Activated CD8-positive, alpha-beta T cell treated with anti-CD3 and anti-CD28 coated beads, Interleukin-2, amount 10 ng/mL, durations not matched to agents 7 days and 5 days (primary cell): ENCODE measurements around the gene ZNF181. TPM values are rescaled to one million over a fixed set of nuclear protein-coding genes. Genes with fewer than 3 reads are reported as not detected.
A peak's percentile ranks its signal among the peaks of the same experiment; 100 is the strongest.
"Not testable (repeated sequence)": the region's sequence is repeated elsewhere in the genome, so short reads cannot be mapped to it uniquely, and the experiment has no call there.

ENCODE experiments used
- ATAC-seq: fragments of 150-1000 bp; cut with Tn5 transposase; one replicate; pipeline ENCODE4 v1.10.0; 2021; ENCODE audit warnings: moderate library complexity
- CTCF ChIA-PET: fragments of 350-600 bp; sonication (Branson Sonifier 250); formaldehyde crosslinking; loops from one replicate; lab custom pipeline; 2021; ENCODE audit warnings: antibody characterized with exemption; lab: Charles Lee
- POLR2A ChIA-PET: fragments of 350-600 bp; sonication (Branson Sonifier 250); formaldehyde crosslinking; loops from one replicate; lab custom pipeline; 2021; ENCODE audit warnings: antibody characterized with exemption; lab: Charles Lee
- DNase-seq: peaks from one replicate; pipeline ENCODE4 v3.0.0-alpha.2; 2020
- H3K27ac Mint-ChIP-seq: one replicate; pipeline ENCODE4 v1.8.0; 2021; ENCODE audit warnings: mild to moderate bottlenecking, mixed read lengths
- H3K27me3 Mint-ChIP-seq: one replicate; pipeline ENCODE4 v1.8.0; 2021; ENCODE audit warnings: low read depth, mixed read lengths
- H3K36me3 Mint-ChIP-seq: one replicate; pipeline ENCODE4 v1.8.0; 2021; ENCODE audit warnings: low read depth, mixed read lengths
- H3K4me1 Mint-ChIP-seq: one replicate; pipeline ENCODE4 v1.8.0; 2021; ENCODE audit warnings: low read depth, mixed read lengths
- H3K4me3 Mint-ChIP-seq: one replicate; pipeline ENCODE4 v1.8.0; 2021; ENCODE audit warnings: mild to moderate bottlenecking, mixed read lengths
- H3K9me3 Mint-ChIP-seq: one replicate; pipeline ENCODE4 v1.8.0; 2022; ENCODE audit warnings: mixed read lengths; ENCODE audit not compliant: insufficient read depth
- total RNA-seq, 2 experiments: library from RNA; stranded (reverse); gene quantifications; one replicate each; pipeline ENCODE4 v1.2.3, GENCODE V29; 2021

The ZNF181 gene
- total RNA-seq = 1 to 10 TPM; 3.8 to 4.1 TPM

- Mint-ChIP-seq H3K27me3 (no peaks in the 10 kb centered on the region), H3K4me1 (peaks cover 22% of the 10 kb centered on the region), H3K36me3 (peaks cover 22% of the 10 kb centered on the region), H3K27ac (peak within 1 kb of the TSS; percentile 87), H3K4me3 (peak within 1 kb of the TSS; percentile 78), H3K9me3 (peaks cover 4% of the 10 kb centered on the region)
- ChIA-PET POLR2A (interaction anchor here (0.5 to 1.0 kb wide), 4 partner anchors 39 to 61 kb away, joined by 3 to 4 read pairs (median 3); partner anchors contain the start of genes ZNF302 and ZNF599), CTCF (interaction anchor here (0.6 to 1.9 kb wide), 4 partner anchors 33 to 280 kb away, joined by 3 to 4 read pairs (median 3); partner anchors contain the start of gene ZNF302)
- DNase-seq (peak; percentile 90), ATAC-seq (peak; percentile 91)
These were observed at the start of gene ZNF181 for GRCh38 chr19:34733746-34734536. Gene ZNF181, plus strand, starts transcription at chr19:34734243. Its CDS starts 795 bp downstream, at chr19:34735038.

- H3K27ac Mint-ChIP-seq, POLR2A ChIA-PET, ATAC-seq, CTCF ChIA-PET, H3K27me3 Mint-ChIP-seq, DNase-seq, H3K4me3 Mint-ChIP-seq, H3K4me1 Mint-ChIP-seq: not testable (repeated sequence)
- Mint-ChIP-seq H3K9me3 (peaks cover 69% of the 10 kb centered on the region), H3K36me3 (peaks cover 50% of the 10 kb centered on the region)
These were observed 48.8 kb upstream of the ZNF181 start for GRCh38 chr19:34685266-34685665.

DNA sequence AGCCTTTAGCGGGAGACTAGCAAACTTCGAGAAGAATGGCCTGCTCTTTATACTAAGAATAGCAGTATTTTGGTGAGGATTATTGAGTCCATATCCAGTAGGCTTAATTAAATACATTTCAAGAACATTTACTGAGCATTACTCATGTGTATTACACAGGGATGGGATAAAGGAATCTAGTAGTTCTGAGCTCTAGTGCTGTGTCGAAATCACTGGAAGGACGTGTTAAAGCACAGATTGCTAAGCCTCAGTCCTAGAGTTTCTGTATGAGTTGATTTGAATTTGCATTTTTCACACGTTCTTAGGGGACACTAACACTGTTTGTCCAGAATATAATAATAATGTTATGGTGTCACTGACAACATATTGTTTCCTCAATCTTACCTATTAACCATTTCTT lies 47.6 kb upstream of the ZNF181 start:
- POLR2A ChIA-PET = no interaction called here
- H3K27me3 Mint-ChIP-seq = no peaks in the 10 kb centered on the region
- DNase-seq = no peak
- H3K4me3 Mint-ChIP-seq = no peak overlapping the region
- ATAC-seq = no peak
- H3K36me3 Mint-ChIP-seq = peaks cover 40% of the 10 kb centered on the region
- H3K4me1 Mint-ChIP-seq = no peaks in the 10 kb centered on the region
- no peak overlapping the region for H3K27ac Mint-ChIP-seq
- CTCF ChIA-PET = interaction anchor here (0.9 kb wide), 1 partner anchor 19 kb away, joined by 3 read pairs; no protein-coding TSS in a partner anchor
- peaks cover 60% of the 10 kb centered on the region for H3K9me3 Mint-ChIP-seq

GRCh38 chr19:34687348-34687747 lies 46.7 kb upstream of the ZNF181 start:
- H3K9me3 Mint-ChIP-seq = peaks cover 53% of the 10 kb centered on the region
- H3K27ac Mint-ChIP-seq = no peak overlapping the region
- peaks cover 31% of the 10 kb centered on the region for H3K36me3 Mint-ChIP-seq
- POLR2A ChIA-PET = no interaction called here
- no peaks in the 10 kb centered on the region for H3K4me1 Mint-ChIP-seq
- ATAC-seq (no peak), DNase-seq (no peak)
- CTCF ChIA-PET = no interaction called here
- no peaks in the 10 kb centered on the region for H3K27me3 Mint-ChIP-seq
- no peak overlapping the region for H3K4me3 Mint-ChIP-seq

GRCh38 chr19:34688592-34688991 lies 45.5 kb upstream of the ZNF181 start:
- POLR2A ChIA-PET = no interaction called here
- H3K27ac Mint-ChIP-seq = no peak overlapping the region

DNA sequence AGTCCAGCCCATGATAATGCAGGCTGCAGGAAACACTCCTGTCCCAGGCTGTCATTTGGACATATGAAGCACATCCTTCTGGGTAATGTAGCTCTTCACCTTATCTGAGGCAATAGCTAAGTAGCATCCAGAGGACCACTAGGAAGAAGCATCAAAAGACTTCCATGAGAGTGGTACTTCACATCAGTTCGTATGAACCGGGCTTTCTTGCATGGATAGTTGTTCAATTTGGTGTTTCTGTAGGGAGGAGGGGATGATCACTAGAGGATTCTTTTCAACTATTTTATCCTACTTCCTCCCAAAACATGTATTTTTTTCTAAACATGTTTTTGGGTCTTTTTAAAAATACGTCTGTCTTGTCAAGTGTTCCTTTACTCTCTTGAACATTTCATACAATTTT lies 43.7 kb upstream of the ZNF181 start:
- H3K4me3 Mint-ChIP-seq = no peak overlapping the region
- peaks cover 6% of the 10 kb centered on the region for H3K36me3 Mint-ChIP-seq
- H3K9me3 Mint-ChIP-seq = peaks cover 29% of the 10 kb centered on the region
- no peak overlapping the region for H3K27ac Mint-ChIP-seq
- H3K27me3 Mint-ChIP-seq = peaks cover 4% of the 10 kb centered on the region
- ATAC-seq (no peak), DNase-seq (no peak)
- H3K4me1 Mint-ChIP-seq = no peaks in the 10 kb centered on the region
- ChIA-PET CTCF (interaction anchor here (1.4 kb wide), 1 partner anchor 13 kb away, joined by 3 read pairs; the partner anchor contains the start of gene ZNF302), POLR2A (no interaction called here)

More at GRCh38 chr19:34688592-34688991, 45.5 kb upstream of the ZNF181 start:
- no peak overlapping the region for H3K4me3 Mint-ChIP-seq
- no peaks in the 10 kb centered on the region for H3K4me1 Mint-ChIP-seq
- H3K27me3 Mint-ChIP-seq = peaks cover 4% of the 10 kb centered on the region
- DNase-seq (no peak), ATAC-seq (no peak)
- CTCF ChIA-PET = no interaction called here
- H3K36me3 Mint-ChIP-seq = peaks cover 20% of the 10 kb centered on the region
- peaks cover 42% of the 10 kb centered on the region for H3K9me3 Mint-ChIP-seq

GRCh38 chr19:34692549-34692948 lies 41.5 kb upstream of the ZNF181 start:
- ChIA-PET CTCF (interaction anchor here (1.7 kb wide), 1 partner anchor 52 kb away, joined by 4 read pairs; no protein-coding TSS in a partner anchor), POLR2A (no interaction called here)
- ATAC-seq (no peak), DNase-seq (no peak)
- Mint-ChIP-seq H3K4me3 (no peak overlapping the region), H3K27me3 (peaks cover 4% of the 10 kb centered on the region), H3K9me3 (peaks cover 7% of the 10 kb centered on the region), H3K4me1 (no peaks in the 10 kb centered on the region), H3K36me3 (no peaks in the 10 kb centered on the region), H3K27ac (no peak overlapping the region)

- Mint-ChIP-seq H3K36me3 (peaks cover 5% of the 10 kb centered on the region), H3K27ac (no peak overlapping the region), H3K27me3 (peaks cover 10% of the 10 kb centered on the region), H3K4me3 (no peak overlapping the region), H3K9me3 (no peaks in the 10 kb centered on the region), H3K4me1 (no peaks in the 10 kb centered on the region)
- POLR2A ChIA-PET = no interaction called here
- DNase-seq (no peak), ATAC-seq (no peak)
- CTCF ChIA-PET = interaction anchor here (0.6 to 6.8 kb wide), 2 partner anchors 67 to 568 kb away, joined by 3 to 60 read pairs; no protein-coding TSS in a partner anchor
These were observed 26.4 kb upstream of the ZNF181 start for GRCh38 chr19:34707661-34708060.

DNA sequence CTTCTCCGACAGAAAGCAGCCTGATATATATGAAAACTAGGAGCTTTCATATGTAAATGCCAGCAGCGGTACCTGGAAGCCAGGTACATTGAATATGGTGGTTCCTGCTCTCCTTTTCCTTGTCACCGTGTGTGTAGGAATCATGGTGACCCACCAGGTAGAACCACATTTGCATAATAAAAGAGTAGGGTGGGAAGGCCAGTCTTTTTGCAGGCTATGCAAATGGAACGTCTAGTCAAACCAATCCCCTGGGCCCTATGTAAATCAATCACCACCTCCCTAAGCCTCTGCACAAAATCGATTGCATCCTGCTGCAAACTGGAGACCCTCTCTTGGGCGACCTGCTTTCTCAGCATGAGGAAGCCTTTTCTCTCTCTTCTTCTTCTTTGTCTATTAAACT lies 22.2 kb upstream of the ZNF181 start:
- ATAC-seq (no peak), DNase-seq (no peak)
- H3K27me3 Mint-ChIP-seq = peaks cover 11% of the 10 kb centered on the region
- no peaks in the 10 kb centered on the region for H3K4me1 Mint-ChIP-seq
- POLR2A ChIA-PET = no interaction called here
- CTCF ChIA-PET = interaction anchor here (1.0 to 6.8 kb wide), 2 partner anchors 71 to 211 kb away, joined by 3 to 60 read pairs; no protein-coding TSS in a partner anchor
- H3K9me3 Mint-ChIP-seq = peaks cover 26% of the 10 kb centered on the region
- H3K36me3 Mint-ChIP-seq = peaks cover 9% of the 10 kb centered on the region
- no peak overlapping the region for H3K4me3 Mint-ChIP-seq
- no peak overlapping the region for H3K27ac Mint-ChIP-seq

- POLR2A ChIA-PET = no interaction called here
- CTCF ChIA-PET = interaction anchor here (1.0 to 6.8 kb wide), 3 partner anchors 18 to 72 kb away, joined by 3 to 60 read pairs (median 4); no protein-coding TSS in a partner anchor
These were observed 21.4 kb upstream of the ZNF181 start for GRCh38 chr19:34712395-34713261.

GRCh38 chr19:34713262-34713637 lies 20.8 kb upstream of the ZNF181 start:
- Mint-ChIP-seq H3K9me3 (peaks cover 26% of the 10 kb centered on the region), H3K4me3 (no peak overlapping the region), H3K27me3 (peaks cover 11% of the 10 kb centered on the region), H3K36me3 (peaks cover 9% of the 10 kb centered on the region), H3K27ac (no peak overlapping the region), H3K4me1 (no peaks in the 10 kb centered on the region)
- ChIA-PET POLR2A (no interaction called here), CTCF (interaction anchor here (1.0 to 6.8 kb wide), 3 partner anchors 17 to 73 kb away, joined by 3 to 60 read pairs (median 4); no protein-coding TSS in a partner anchor)
- no peak for DNase-seq
- no peak for ATAC-seq

More at GRCh38 chr19:34712395-34713261, 21.4 kb upstream of the ZNF181 start:
- H3K4me3 Mint-ChIP-seq = no peak overlapping the region
- H3K4me1 Mint-ChIP-seq = no peaks in the 10 kb centered on the region
- ATAC-seq (peak; percentile 63), DNase-seq (peak; percentile 74)
- peaks cover 9% of the 10 kb centered on the region for H3K36me3 Mint-ChIP-seq
- H3K27ac Mint-ChIP-seq = no peak overlapping the region
- H3K27me3 Mint-ChIP-seq = peaks cover 11% of the 10 kb centered on the region
- peaks cover 26% of the 10 kb centered on the region for H3K9me3 Mint-ChIP-seq
